ENCODE results near the gene MBP. TPM values are rescaled to one million over a fixed set of nuclear protein-coding genes. Genes with fewer than 3 reads are reported as not detected.

The MBP gene
- total RNA-seq, 4 donors from 2014 or later = 23.2 to 34.7 (median 28.2) TPM

DNA sequence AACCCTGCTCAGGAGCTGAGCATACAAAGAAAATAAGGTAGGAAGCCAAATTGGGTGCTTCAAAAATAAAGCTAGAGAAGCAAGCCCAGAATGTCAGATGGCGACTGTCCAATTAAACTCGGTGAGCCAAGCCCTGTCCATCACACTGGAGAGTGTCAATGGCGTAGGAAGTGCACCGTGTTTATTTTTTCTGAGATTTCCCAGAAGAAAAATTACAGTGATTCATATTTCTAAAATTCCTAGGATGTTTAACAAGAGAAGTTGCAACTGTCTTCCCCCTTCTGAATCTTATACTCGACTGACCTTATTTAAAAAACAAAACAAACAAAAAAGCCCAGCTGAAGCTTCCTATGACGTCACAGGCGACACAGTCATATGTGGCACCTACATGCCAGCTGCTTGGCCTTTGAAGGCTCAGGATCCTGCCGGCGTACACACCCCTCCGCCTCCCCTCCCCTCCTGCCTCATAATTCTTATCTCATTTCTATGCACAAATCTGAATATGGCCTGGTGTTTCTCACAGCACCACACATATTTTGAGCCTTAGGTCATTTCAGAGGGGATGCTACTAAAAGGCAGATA, 60.8 kb downstream of the MBP start:
- ATAC-seq = peak; percentile 50
- peak overlapping the region in 3 of 4 donors; percentile 44 to 67 (median 64) for H3K27ac ChIP-seq
- WGBS, 2 donors (ENCODE audit: low coverage in 1 of 2) = 17 to 22% methylated on average over 10 of the region's 10 CpGs
- H3K4me3 ChIP-seq = no peak overlapping the region
- no peaks in the 10 kb centered on the region for H3K36me3 ChIP-seq
- H3K27me3 ChIP-seq = no peaks in the 10 kb centered on the region
- H3K9me3 ChIP-seq = no peaks in the 10 kb centered on the region
- TF ChIP-seq POLR2AphosphoS5 (IDR thresholded peaks at IDR 0.05) (peak; percentile 76), EP300 (IDR thresholded peaks at IDR 0.05) (no peak), POLR2A (IDR thresholded peaks at IDR 0.05) (no peak)
- TF ChIP-seq, protein P1, sequence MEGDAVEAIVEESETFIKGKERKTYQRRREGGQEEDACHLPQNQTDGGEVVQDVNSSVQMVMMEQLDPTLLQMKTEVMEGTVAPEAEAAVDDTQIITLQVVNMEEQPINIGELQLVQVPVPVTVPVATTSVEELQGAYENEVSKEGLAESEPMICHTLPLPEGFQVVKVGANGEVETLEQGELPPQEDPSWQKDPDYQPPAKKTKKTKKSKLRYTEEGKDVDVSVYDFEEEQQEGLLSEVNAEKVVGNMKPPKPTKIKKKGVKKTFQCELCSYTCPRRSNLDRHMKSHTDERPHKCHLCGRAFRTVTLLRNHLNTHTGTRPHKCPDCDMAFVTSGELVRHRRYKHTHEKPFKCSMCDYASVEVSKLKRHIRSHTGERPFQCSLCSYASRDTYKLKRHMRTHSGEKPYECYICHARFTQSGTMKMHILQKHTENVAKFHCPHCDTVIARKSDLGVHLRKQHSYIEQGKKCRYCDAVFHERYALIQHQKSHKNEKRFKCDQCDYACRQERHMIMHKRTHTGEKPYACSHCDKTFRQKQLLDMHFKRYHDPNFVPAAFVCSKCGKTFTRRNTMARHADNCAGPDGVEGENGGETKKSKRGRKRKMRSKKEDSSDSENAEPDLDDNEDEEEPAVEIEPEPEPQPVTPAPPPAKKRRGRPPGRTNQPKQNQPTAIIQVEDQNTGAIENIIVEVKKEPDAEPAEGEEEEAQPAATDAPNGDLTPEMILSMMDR (IDR thresholded peaks at IDR 0.05) = no peak
- peaks cover 0 to 61% (median 31%) of the 10 kb centered on the region in 3 donors for H3K4me1 ChIP-seq

DNA sequence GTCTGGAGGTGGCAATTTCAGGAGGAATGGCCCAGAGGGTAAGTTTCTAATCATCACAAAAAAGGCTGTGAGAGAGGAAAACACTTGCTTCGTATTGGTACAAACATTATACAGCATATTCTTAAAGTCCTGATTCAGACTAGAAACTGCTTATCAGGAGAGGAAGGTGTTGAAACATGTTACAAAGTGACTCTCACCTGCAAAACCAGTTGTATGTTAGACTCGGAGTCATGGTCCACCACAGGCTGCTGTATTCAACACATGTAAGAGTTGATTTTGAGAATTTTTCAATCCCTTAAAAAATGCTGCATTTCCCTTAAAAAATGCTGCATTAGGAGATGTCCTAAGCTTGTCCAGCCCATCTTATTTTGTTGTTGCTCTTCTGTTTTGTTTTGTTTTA, 61.5 kb downstream of the MBP start:
- Histone ChIP-seq H3K36me3 (peaks cover 0 to under 1% of the 10 kb centered on the region in 2 donors), H3K9me3 (no peaks in the 10 kb centered on the region), H3K27ac (peak overlapping the region in 3 of 4 donors; percentile 44 to 67 (median 64)), H3K4me3 (no peak overlapping the region), H3K27me3 (no peaks in the 10 kb centered on the region), H3K4me1 (peaks cover 0 to 68% (median 37%) of the 10 kb centered on the region in 3 donors)
- 94 to 100% methylated on average over 2 of the region's 2 CpGs for WGBS, 2 donors (ENCODE audit: low coverage in 1 of 2)
- no peak for ATAC-seq
- TF ChIP-seq EP300 (IDR thresholded peaks at IDR 0.05) = no peak
- no peak for TF ChIP-seq POLR2AphosphoS5 (IDR thresholded peaks at IDR 0.05)
- TF ChIP-seq, protein P1 (IDR thresholded peaks at IDR 0.05) = no peak
- TF ChIP-seq POLR2A (IDR thresholded peaks at IDR 0.05) = no peak

DNA sequence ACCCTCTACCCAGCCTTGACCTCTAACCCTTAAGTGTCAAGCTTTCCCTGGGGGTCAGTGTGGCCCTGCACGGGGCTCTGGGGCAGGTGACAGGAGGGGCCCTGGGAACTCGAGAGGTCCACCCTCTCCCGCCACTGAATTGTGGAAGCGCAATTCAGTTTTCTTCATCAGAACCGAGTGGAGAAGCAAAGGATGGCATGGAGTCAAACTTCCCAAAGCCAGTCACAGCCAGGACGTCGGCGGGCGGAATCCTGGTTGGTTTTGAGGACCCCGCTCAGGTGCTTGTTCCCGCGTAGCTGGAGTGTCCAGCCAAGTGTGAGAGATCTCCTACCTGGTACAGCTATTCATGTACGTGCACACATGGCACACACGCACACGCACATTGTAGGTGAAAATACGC, 62.0 kb downstream of the MBP start:
- 77 to 96% methylated on average over 10 to 11 of the region's 16 CpGs for WGBS, 2 donors (ENCODE audit: low coverage in 1 of 2)

DNA sequence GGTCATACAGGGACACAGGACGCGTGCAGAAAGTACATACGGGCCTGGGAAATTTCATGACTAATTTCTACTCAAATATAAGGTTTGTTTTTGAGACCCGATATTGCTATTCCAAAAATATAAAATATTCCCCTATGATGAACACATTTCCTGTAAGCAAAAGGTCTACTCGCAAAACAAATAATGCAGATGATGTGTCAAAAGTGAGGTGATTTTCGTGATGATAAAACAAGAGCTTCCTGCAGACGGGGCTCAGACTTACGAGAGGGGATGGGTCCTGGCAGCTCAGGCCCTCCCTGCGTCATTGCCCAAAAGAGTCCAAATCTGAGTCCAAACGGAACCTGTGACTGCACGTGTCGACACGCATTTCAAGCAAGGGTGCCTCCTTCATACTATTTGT, 62.7 kb downstream of the MBP start:
- H3K27ac ChIP-seq = peak overlapping the region in 3 of 4 donors; percentile 70 to 81 (median 70)
- TF ChIP-seq EP300 (IDR thresholded peaks at IDR 0.05) (no peak), POLR2A (IDR thresholded peaks at IDR 0.05) (no peak), POLR2AphosphoS5 (IDR thresholded peaks at IDR 0.05) (no peak)
- WGBS, 2 donors (ENCODE audit: low coverage in 1 of 2) = 84 to 100% methylated on average over 6 to 13 of the region's 13 CpGs

More for the DNA sequence above, 62.0 kb downstream of the MBP start:
- no peaks in the 10 kb centered on the region for H3K9me3 ChIP-seq
- no peak overlapping the region for H3K4me3 ChIP-seq
- H3K36me3 ChIP-seq = peaks cover 0 to 5% of the 10 kb centered on the region in 2 donors
- no peaks in the 10 kb centered on the region for H3K27me3 ChIP-seq
- H3K4me1 ChIP-seq = peaks cover 0 to 73% (median 41%) of the 10 kb centered on the region in 3 donors
- TF ChIP-seq EP300 (IDR thresholded peaks at IDR 0.05) (no peak), POLR2AphosphoS5 (IDR thresholded peaks at IDR 0.05) (no peak), POLR2A (IDR thresholded peaks at IDR 0.05) (no peak)
- TF ChIP-seq, protein P1 (IDR thresholded peaks at IDR 0.05) = no peak
- no peak for ATAC-seq
- peak overlapping the region in 2 of 4 donors; percentile 14 to 67 for H3K27ac ChIP-seq

DNA sequence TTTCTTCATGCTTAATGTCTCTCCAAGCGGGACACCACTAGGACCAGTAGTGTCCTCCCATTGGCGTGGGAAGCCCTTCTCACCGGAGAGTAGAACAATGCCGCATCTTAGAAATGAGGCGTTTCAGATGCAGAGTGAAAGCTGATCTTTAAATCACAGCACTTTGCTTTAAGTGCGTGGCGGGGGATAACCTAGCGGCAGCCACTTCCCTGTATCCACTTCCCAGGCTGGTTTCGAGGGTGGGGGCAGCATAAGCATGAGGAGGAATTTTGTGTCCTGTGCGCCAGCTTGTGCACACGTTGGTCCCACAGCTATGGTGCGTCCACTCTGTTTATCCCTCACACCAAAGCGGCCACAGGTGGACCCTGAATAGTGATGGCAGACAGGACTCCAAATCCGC, 63.1 kb downstream of the MBP start:
- H3K4me3 ChIP-seq = no peak overlapping the region
- 91 to 100% methylated on average over 4 to 14 of the region's 14 CpGs for WGBS, 2 donors (ENCODE audit: low coverage in 1 of 2)
- peaks cover 0 to 15% of the 10 kb centered on the region in 2 donors for H3K36me3 ChIP-seq
- H3K27ac ChIP-seq = peak overlapping the region in 3 of 4 donors; percentile 70 to 81 (median 70)
- TF ChIP-seq POLR2AphosphoS5 (IDR thresholded peaks at IDR 0.05) (no peak), EP300 (IDR thresholded peaks at IDR 0.05) (no peak), POLR2A (IDR thresholded peaks at IDR 0.05) (no peak)
- TF ChIP-seq, protein P1 (IDR thresholded peaks at IDR 0.05) = no peak
- H3K9me3 ChIP-seq = no peaks in the 10 kb centered on the region
- peaks cover 0 to 72% (median 41%) of the 10 kb centered on the region in 3 donors for H3K4me1 ChIP-seq
- no peak for ATAC-seq
- H3K27me3 ChIP-seq = no peaks in the 10 kb centered on the region

More for the DNA sequence above, 62.7 kb downstream of the MBP start:
- no peak for ATAC-seq
- Histone ChIP-seq H3K36me3 (peaks cover 0 to 10% of the 10 kb centered on the region in 2 donors), H3K9me3 (no peaks in the 10 kb centered on the region), H3K4me3 (no peak overlapping the region), H3K27me3 (no peaks in the 10 kb centered on the region), H3K4me1 (peaks cover 0 to 74% (median 41%) of the 10 kb centered on the region in 3 donors)
